ENCODE measurements around the gene FDXR.
"Not testable (repeated sequence)": the region's sequence is repeated elsewhere in the genome, so short reads cannot be mapped to it uniquely, and the experiment has no call there.

Gene FDXR

DNA sequence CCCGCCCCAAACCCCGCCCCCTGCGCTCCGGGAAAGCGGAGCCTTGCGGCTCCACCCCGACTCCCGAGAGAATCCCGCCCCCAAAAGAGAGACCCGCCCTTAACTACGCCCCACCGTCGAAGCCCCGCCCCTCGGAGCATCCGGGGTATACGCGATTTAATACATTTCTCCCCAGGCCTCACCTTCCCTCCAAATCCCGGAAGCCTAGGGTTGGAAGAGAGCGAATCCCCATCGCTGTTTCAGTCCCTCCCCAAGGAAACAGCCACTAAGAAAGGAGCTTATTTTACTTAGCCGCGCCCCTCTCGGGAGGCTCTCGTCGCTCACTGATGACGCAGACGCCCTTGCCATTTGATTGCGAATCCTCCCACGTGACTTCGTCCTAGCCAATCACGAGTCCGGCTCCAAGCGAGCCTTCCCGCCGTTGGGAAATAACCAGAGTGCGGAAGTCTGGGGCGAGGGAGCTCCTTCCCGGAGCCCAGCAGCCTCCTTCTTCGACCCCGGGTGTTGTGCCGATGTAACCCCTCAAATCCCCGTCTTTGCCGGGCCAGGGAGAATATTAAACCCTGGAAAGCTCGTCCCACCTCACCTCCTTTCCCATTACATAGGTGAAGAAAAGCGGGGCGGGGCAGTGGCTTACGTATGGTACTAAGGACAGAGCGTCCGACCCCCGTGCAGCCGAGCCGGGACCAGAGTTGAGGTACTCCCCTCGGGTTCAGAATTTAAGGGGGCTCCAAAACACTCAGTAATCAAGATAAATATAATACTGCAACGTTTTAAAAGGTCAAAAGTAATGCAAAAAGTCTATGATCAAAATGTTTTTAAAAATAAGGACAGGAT lies 461 bp upstream of the FDXR start:
- peak; percentile 96 to 98 for DNase-seq (ENCODE audit: extremely low read depth in 1 of 2, low read depth in 1 of 2)

GRCh38 chr17:74871356-74872076 lies 1.3 kb downstream of the FDXR start:
- no peak for DNase-seq (ENCODE audit: extremely low read depth in 1 of 2, low read depth in 1 of 2)

- DNase-seq (ENCODE audit: extremely low read depth in 1 of 2, low read depth in 1 of 2), result no peak
Measured at GRCh38 chr17:74870512-74870911, 2.3 kb downstream of the FDXR start.

DNA sequence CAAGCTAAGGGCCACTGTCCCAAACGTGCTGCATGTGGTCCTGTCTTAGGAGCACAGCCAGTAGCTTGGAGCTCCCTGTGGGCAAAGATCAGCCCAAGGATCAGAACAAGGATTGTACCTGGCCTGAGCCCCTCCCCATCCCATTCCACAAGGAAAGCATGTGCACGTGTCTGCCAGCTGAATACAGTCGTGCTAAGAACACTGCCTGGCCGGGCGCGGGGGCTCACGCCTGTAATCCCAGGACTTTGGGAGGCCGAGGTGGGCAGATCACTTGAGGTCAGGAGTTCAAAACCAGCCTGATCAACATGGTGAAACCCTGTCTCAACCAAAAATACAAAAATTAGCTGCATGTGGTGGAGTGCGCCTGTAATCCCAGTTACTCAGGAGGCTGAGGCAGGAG lies 2.8 kb downstream of the FDXR start:
- DNase-seq (ENCODE audit: extremely low read depth in 1 of 2, low read depth in 1 of 2), result not testable (repeated sequence)

DNA sequence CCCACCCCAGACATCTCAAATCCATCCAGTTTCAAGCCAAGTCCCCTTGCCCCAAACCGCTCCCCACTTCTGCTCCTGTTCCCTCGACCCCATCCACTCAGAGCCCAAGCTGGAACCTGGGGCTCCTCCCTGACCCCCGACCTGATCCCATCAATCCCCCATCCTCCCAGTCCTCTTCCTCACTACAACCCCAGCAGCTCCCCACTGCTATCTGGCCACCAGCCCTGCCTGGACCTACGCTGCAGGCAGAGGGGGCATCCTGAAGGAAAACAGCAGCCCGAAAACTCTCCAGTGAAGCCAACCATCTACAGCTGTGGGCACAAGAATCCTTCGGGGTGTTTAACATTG lies 3.9 kb downstream of the FDXR start:
- no peak for DNase-seq (ENCODE audit: extremely low read depth in 1 of 2, low read depth in 1 of 2)

- no peak for DNase-seq (ENCODE audit: extremely low read depth in 1 of 2, low read depth in 1 of 2)
Measured at GRCh38 chr17:74868251-74868907, 4.4 kb downstream of the FDXR start.

GRCh38 chr17:74866198-74866835 lies 6.5 kb downstream of the FDXR start:
- DNase-seq (ENCODE audit: extremely low read depth in 1 of 2, low read depth in 1 of 2), result no peak

DNA sequence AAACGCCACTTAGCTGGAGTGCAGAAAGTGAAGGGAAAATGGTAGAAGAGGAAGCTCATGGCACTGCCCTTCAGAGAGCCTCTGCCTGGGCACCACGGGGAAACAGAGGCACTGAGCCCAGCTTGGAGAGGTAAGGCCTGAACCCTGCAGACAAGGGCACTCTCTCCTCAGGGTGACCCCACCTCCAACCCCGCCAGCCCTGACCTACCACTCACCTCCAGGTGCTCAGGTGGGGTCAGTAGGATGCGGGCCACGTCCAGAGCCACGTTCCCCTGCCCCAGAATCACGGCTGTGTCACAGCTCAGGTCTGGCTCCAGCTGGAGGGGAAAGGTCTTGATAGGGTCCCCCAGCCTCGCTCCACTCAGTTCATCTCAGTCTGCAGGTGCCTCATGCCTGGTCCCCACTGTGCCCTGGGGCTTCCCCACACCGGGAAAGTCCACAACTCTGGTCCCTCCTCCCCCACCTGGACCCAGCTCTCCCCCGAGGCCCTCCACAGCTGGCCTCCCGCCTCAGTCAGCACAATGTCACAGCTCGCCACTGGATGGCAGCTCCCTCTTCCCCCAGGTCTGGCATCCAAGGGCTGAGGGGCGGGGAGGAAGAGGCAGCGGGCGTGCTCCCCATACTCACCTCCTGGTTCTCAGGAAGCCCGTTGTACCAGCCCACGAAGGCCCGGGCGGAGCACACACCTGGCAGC lies 7.1 kb downstream of the FDXR start:
- DNase-seq (ENCODE audit: extremely low read depth in 1 of 2, low read depth in 1 of 2), result no peak

GRCh38 chr17:74864866-74865395 lies 7.9 kb downstream of the FDXR start:
- DNase-seq (ENCODE audit: extremely low read depth in 1 of 2, low read depth in 1 of 2), result peak; percentile 39 to 45

GRCh38 chr17:74864297-74864865 lies 8.4 kb downstream of the FDXR start:
- DNase-seq (ENCODE audit: extremely low read depth in 1 of 2, low read depth in 1 of 2), result no peak

DNA sequence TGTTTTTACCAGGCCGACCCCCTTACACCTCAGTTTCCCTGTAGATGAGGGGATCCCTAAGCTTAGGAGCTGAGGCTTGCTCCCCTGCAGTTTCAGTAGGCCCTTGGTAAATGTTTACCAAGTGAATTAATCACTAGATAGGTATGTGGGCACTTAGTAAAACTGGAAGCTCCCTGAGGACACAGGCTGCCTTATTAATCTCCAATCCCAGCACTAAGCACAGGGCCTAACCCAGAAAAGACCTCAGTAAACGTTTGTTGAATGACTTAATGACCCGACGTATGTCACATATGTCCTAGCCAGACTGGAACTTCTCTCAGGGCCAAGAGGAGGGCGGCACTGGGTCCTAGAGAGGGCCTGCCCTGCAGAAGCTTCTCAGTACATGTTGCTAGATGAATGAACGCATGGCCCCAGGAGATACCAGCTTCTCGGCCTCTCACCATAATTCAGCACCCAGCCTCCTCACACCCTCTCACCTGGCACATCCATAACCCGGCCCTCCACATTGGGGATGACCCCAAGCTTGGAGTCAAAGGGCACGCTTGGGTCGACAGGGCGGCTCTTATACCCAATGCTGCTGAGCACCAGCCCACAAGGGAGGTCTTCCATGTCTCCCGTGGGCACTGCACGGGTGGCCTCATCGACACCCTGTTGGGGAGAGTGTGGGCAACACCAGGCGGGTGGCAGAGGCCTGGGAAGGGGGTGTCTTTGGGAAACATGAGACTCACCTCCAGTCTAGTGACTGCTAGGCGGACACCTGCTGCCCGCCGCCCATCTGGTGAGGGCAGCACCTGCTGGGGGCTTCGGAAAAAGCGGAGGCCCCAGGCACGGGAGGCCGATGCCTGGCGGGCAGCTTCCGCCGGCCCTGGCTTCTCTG lies 9.1 kb downstream of the FDXR start:
- DNase-seq (ENCODE audit: extremely low read depth in 1 of 2, low read depth in 1 of 2), result no peak

GRCh38 chr17:74862919-74863318 lies 9.9 kb downstream of the FDXR start:
- no peak for DNase-seq (ENCODE audit: extremely low read depth in 1 of 2, low read depth in 1 of 2)

- peak in 1 of 2 donors; percentile 59 for DNase-seq (ENCODE audit: extremely low read depth in 1 of 2, low read depth in 1 of 2)
Measured at GRCh38 chr17:74862108-74862901, 10.5 kb downstream of the FDXR start.

GRCh38 chr17:74861662-74862107 lies 11.1 kb downstream of the FDXR start:
- no peak for DNase-seq (ENCODE audit: extremely low read depth in 1 of 2, low read depth in 1 of 2)

DNA sequence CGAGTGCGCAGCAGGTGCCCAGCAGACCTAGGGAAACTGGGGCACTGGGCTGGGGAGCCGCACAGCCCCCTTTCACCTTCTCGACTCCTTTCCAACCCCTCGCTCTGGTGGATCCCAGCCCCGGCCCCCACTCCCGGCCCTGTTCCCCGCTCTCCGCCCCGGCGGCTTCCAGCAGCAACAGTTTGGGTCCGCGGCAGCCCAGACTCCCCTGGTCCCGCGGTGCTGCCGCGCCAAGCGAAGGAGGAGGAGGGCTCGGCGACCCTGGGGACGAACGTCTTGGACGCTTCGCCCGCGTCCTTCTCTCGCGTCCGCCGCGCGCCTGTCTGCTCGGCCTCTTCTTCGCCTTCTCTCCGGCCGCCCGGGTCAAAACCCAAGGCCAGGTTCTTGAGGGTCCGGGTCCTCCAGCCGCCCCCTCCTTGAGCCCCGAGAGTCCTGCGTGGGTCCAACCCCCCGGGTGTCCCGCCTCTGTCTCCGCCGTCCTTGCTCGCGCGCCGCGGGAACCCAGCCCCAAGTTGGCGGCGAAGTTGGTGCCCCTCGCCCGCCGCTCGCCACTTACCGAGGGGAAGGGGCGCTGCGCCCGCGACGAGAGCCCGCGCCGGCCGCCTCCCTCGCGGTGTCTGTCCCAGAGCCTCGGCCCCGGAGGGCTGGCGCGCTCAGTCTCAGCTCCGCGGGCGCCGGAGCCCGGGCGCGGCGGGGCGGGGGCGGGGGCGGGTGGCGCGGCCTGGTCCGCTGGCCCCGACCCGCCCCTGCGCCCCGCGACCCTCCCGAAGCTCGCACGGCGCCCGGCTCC lies 11.7 kb downstream of the FDXR start:
- DNase-seq (ENCODE audit: extremely low read depth in 1 of 2, low read depth in 1 of 2), result no peak

DNA sequence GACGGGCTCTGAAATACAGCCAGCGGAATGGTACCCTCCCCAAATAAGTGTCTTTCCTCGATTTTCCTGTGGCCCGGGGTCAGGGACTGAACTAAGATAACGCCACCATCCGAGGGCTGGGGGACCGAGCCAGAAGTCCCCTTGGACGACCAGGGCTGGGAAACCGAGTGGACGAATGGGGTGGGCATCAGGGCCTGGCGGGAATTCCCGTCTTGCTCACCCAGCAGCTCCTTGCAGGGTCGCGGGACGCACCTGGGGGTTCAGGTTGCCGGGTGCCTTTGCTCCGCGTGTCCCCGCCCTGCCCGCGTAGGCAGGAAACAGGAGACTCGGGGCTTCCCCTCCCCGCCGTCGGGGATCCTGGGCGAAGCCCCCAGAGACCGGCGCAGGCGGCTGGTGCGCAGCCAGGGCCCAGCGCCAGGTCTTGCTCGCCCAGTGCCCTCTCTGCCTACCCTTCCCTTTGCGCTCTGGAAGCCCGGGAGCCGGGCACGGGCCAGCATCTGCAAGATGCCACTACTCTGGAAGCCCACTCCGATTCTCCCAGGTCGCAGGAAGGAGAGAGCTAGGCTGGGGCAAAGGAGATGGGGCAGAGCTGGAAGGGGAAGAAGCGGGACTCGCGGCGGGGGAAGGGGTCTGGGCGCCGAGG lies 12.4 kb downstream of the FDXR start:
- no peak for DNase-seq (ENCODE audit: extremely low read depth in 1 of 2, low read depth in 1 of 2)
